ENCODE data around the gene CALN1. TPM values are rescaled to one million over a fixed set of nuclear protein-coding genes. Genes with fewer than 3 reads are reported as not detected.

The CALN1 gene
- total RNA-seq, 1 donor from 2014 or later, result 0.52 TPM

GRCh38 chr7:71768450-71768849 is 643.7 kb downstream of the CALN1 start:
- H3K27me3 ChIP-seq (ENCODE audit: control insufficient read depth in 3 of 3, insufficient read depth in 3 of 3, low read length in 3 of 3), result no peaks in the 10 kb centered on the region
- H3K9me3 ChIP-seq (ENCODE audit: control insufficient read depth in 3 of 3, low read length in 3 of 3), result no peaks in the 10 kb centered on the region
- H3K36me3 ChIP-seq (ENCODE audit: control insufficient read depth in 3 of 3, insufficient read depth in 3 of 3, low read length in 3 of 3), result no peaks in the 10 kb centered on the region
- H3K9ac ChIP-seq (ENCODE audit: low read depth in 1 of 3, low read length in 3 of 3), result no peak overlapping the region
- no peaks in the 10 kb centered on the region for H3K4me1 ChIP-seq (ENCODE audit: control insufficient read depth in 3 of 3, insufficient read depth in 3 of 3, low read length in 3 of 3)
- no peak overlapping the region for H3K27ac ChIP-seq (ENCODE audit: low read depth, low read length)
- H3K4me3 ChIP-seq (ENCODE audit: low read length in 3 of 3), result no peak overlapping the region

- H3K9me3 ChIP-seq (ENCODE audit: control insufficient read depth in 3 of 3, low read length in 3 of 3), result peaks cover 3 to 8% (median 6%) of the 10 kb centered on the region in 3 donors
- no peak overlapping the region for H3K9ac ChIP-seq (ENCODE audit: low read depth in 1 of 3, low read length in 3 of 3)
- no peaks in the 10 kb centered on the region for H3K27me3 ChIP-seq (ENCODE audit: control insufficient read depth in 3 of 3, insufficient read depth in 3 of 3, low read length in 3 of 3)
- H3K4me3 ChIP-seq (ENCODE audit: low read length in 3 of 3), result no peak overlapping the region
- H3K4me1 ChIP-seq (ENCODE audit: control insufficient read depth in 3 of 3, insufficient read depth in 3 of 3, low read length in 3 of 3), result no peaks in the 10 kb centered on the region
- H3K27ac ChIP-seq (ENCODE audit: low read depth, low read length), result no peak overlapping the region
- no peaks in the 10 kb centered on the region for H3K36me3 ChIP-seq (ENCODE audit: control insufficient read depth in 3 of 3, insufficient read depth in 3 of 3, low read length in 3 of 3)
These were observed 646.1 kb downstream of the CALN1 start for GRCh38 chr7:71766016-71766415.

GRCh38 chr7:71761336-71761735 is 650.8 kb downstream of the CALN1 start:
- H3K27ac ChIP-seq (ENCODE audit: low read depth, low read length), result no peak overlapping the region
- H3K27me3 ChIP-seq (ENCODE audit: control insufficient read depth in 3 of 3, insufficient read depth in 3 of 3, low read length in 3 of 3), result no peaks in the 10 kb centered on the region
- no peak overlapping the region for H3K4me3 ChIP-seq (ENCODE audit: low read length in 3 of 3)
- H3K4me1 ChIP-seq (ENCODE audit: control insufficient read depth in 3 of 3, insufficient read depth in 3 of 3, low read length in 3 of 3), result no peaks in the 10 kb centered on the region
- H3K9me3 ChIP-seq (ENCODE audit: control insufficient read depth in 3 of 3, low read length in 3 of 3), result peaks cover 5 to 8% (median 6%) of the 10 kb centered on the region in 3 donors
- no peaks in the 10 kb centered on the region for H3K36me3 ChIP-seq (ENCODE audit: control insufficient read depth in 3 of 3, insufficient read depth in 3 of 3, low read length in 3 of 3)
- H3K9ac ChIP-seq (ENCODE audit: low read depth in 1 of 3, low read length in 3 of 3), result no peak overlapping the region

- H3K36me3 ChIP-seq (ENCODE audit: control insufficient read depth in 3 of 3, insufficient read depth in 3 of 3, low read length in 3 of 3), result no peaks in the 10 kb centered on the region
- no peaks in the 10 kb centered on the region for H3K4me1 ChIP-seq (ENCODE audit: control insufficient read depth in 3 of 3, insufficient read depth in 3 of 3, low read length in 3 of 3)
- no peak overlapping the region for H3K4me3 ChIP-seq (ENCODE audit: low read length in 3 of 3)
- H3K9me3 ChIP-seq (ENCODE audit: control insufficient read depth in 3 of 3, low read length in 3 of 3), result peaks cover 0 to 2% (median 0%) of the 10 kb centered on the region in 3 donors
- H3K27me3 ChIP-seq (ENCODE audit: control insufficient read depth in 3 of 3, insufficient read depth in 3 of 3, low read length in 3 of 3), result peaks cover 5 to 25% (median 10%) of the 10 kb centered on the region in 3 donors
- H3K9ac ChIP-seq (ENCODE audit: low read depth in 1 of 3, low read length in 3 of 3), result no peak overlapping the region
- H3K27ac ChIP-seq (ENCODE audit: low read depth, low read length), result no peak overlapping the region
These were observed 657.3 kb downstream of the CALN1 start for GRCh38 chr7:71754828-71755227.

GRCh38 chr7:71753956-71754664 is 658.0 kb downstream of the CALN1 start:
- no peak overlapping the region for H3K9ac ChIP-seq (ENCODE audit: low read depth in 1 of 3, low read length in 3 of 3)
- H3K4me3 ChIP-seq (ENCODE audit: low read length in 3 of 3), result no peak overlapping the region
- no peak overlapping the region for H3K27ac ChIP-seq (ENCODE audit: low read depth, low read length)
- H3K36me3 ChIP-seq (ENCODE audit: control insufficient read depth in 3 of 3, insufficient read depth in 3 of 3, low read length in 3 of 3), result no peaks in the 10 kb centered on the region
- no peaks in the 10 kb centered on the region for H3K4me1 ChIP-seq (ENCODE audit: control insufficient read depth in 3 of 3, insufficient read depth in 3 of 3, low read length in 3 of 3)
- peaks cover 0 to 2% (median 0%) of the 10 kb centered on the region in 3 donors for H3K9me3 ChIP-seq (ENCODE audit: control insufficient read depth in 3 of 3, low read length in 3 of 3)
- peaks cover 5 to 25% (median 10%) of the 10 kb centered on the region in 3 donors for H3K27me3 ChIP-seq (ENCODE audit: control insufficient read depth in 3 of 3, insufficient read depth in 3 of 3, low read length in 3 of 3)

- H3K27ac ChIP-seq (ENCODE audit: low read depth, low read length), result no peak overlapping the region
- peaks cover 5 to 25% (median 10%) of the 10 kb centered on the region in 3 donors for H3K27me3 ChIP-seq (ENCODE audit: control insufficient read depth in 3 of 3, insufficient read depth in 3 of 3, low read length in 3 of 3)
These were observed 658.9 kb downstream of the CALN1 start for GRCh38 chr7:71753236-71753635.

GRCh38 chr7:71752171-71752935 is 659.8 kb downstream of the CALN1 start:
- H3K4me3 ChIP-seq (ENCODE audit: low read length in 3 of 3), result no peak overlapping the region
- H3K36me3 ChIP-seq (ENCODE audit: control insufficient read depth in 3 of 3, insufficient read depth in 3 of 3, low read length in 3 of 3), result no peaks in the 10 kb centered on the region
- peaks cover 5 to 25% (median 10%) of the 10 kb centered on the region in 3 donors for H3K27me3 ChIP-seq (ENCODE audit: control insufficient read depth in 3 of 3, insufficient read depth in 3 of 3, low read length in 3 of 3)
- H3K9ac ChIP-seq (ENCODE audit: low read depth in 1 of 3, low read length in 3 of 3), result no peak overlapping the region
- H3K4me1 ChIP-seq (ENCODE audit: control insufficient read depth in 3 of 3, insufficient read depth in 3 of 3, low read length in 3 of 3), result no peaks in the 10 kb centered on the region
- peaks cover 0 to 4% (median 1%) of the 10 kb centered on the region in 3 donors for H3K9me3 ChIP-seq (ENCODE audit: control insufficient read depth in 3 of 3, low read length in 3 of 3)
- no peak overlapping the region for H3K27ac ChIP-seq (ENCODE audit: low read depth, low read length)

More at GRCh38 chr7:71753236-71753635, 658.9 kb downstream of the CALN1 start:
- peaks cover 0 to 4% (median 2%) of the 10 kb centered on the region in 3 donors for H3K9me3 ChIP-seq (ENCODE audit: control insufficient read depth in 3 of 3, low read length in 3 of 3)
- no peaks in the 10 kb centered on the region for H3K36me3 ChIP-seq (ENCODE audit: control insufficient read depth in 3 of 3, insufficient read depth in 3 of 3, low read length in 3 of 3)
- no peak overlapping the region for H3K4me3 ChIP-seq (ENCODE audit: low read length in 3 of 3)
- H3K4me1 ChIP-seq (ENCODE audit: control insufficient read depth in 3 of 3, insufficient read depth in 3 of 3, low read length in 3 of 3), result no peaks in the 10 kb centered on the region
- no peak overlapping the region for H3K9ac ChIP-seq (ENCODE audit: low read depth in 1 of 3, low read length in 3 of 3)

- Histone ChIP-seq H3K4me3 (ENCODE audit: low read length in 3 of 3) (no peak overlapping the region), H3K4me1 (ENCODE audit: control insufficient read depth in 3 of 3, insufficient read depth in 3 of 3, low read length in 3 of 3) (no peaks in the 10 kb centered on the region), H3K36me3 (ENCODE audit: control insufficient read depth in 3 of 3, insufficient read depth in 3 of 3, low read length in 3 of 3) (no peaks in the 10 kb centered on the region), H3K27me3 (ENCODE audit: control insufficient read depth in 3 of 3, insufficient read depth in 3 of 3, low read length in 3 of 3) (peaks cover 5 to 25% (median 10%) of the 10 kb centered on the region in 3 donors), H3K9me3 (ENCODE audit: control insufficient read depth in 3 of 3, low read length in 3 of 3) (peaks cover 0 to 4% (median 0%) of the 10 kb centered on the region in 3 donors), H3K9ac (ENCODE audit: low read depth in 1 of 3, low read length in 3 of 3) (no peak overlapping the region), H3K27ac (ENCODE audit: low read depth, low read length) (no peak overlapping the region)
These were observed 661.8 kb downstream of the CALN1 start for GRCh38 chr7:71750290-71750689.

GRCh38 chr7:71746006-71746405 is 666.1 kb downstream of the CALN1 start:
- Histone ChIP-seq H3K36me3 (ENCODE audit: control insufficient read depth in 3 of 3, insufficient read depth in 3 of 3, low read length in 3 of 3) (no peaks in the 10 kb centered on the region), H3K9ac (ENCODE audit: low read depth in 1 of 3, low read length in 3 of 3) (no peak overlapping the region), H3K27ac (ENCODE audit: low read depth, low read length) (no peak overlapping the region), H3K4me3 (ENCODE audit: low read length in 3 of 3) (no peak overlapping the region), H3K27me3 (ENCODE audit: control insufficient read depth in 3 of 3, insufficient read depth in 3 of 3, low read length in 3 of 3) (peaks cover 0 to 3% (median 0%) of the 10 kb centered on the region in 3 donors), H3K9me3 (ENCODE audit: control insufficient read depth in 3 of 3, low read length in 3 of 3) (peaks cover 0 to 4% (median 0%) of the 10 kb centered on the region in 3 donors), H3K4me1 (ENCODE audit: control insufficient read depth in 3 of 3, insufficient read depth in 3 of 3, low read length in 3 of 3) (no peaks in the 10 kb centered on the region)

GRCh38 chr7:71740174-71740560 is 672.0 kb downstream of the CALN1 start:
- no peaks in the 10 kb centered on the region for H3K4me1 ChIP-seq (ENCODE audit: control insufficient read depth in 3 of 3, insufficient read depth in 3 of 3, low read length in 3 of 3)
- peaks cover 0 to 1% (median 0%) of the 10 kb centered on the region in 3 donors for H3K27me3 ChIP-seq (ENCODE audit: control insufficient read depth in 3 of 3, insufficient read depth in 3 of 3, low read length in 3 of 3)
- no peaks in the 10 kb centered on the region for H3K36me3 ChIP-seq (ENCODE audit: control insufficient read depth in 3 of 3, insufficient read depth in 3 of 3, low read length in 3 of 3)
- H3K27ac ChIP-seq (ENCODE audit: low read depth, low read length), result no peak overlapping the region
- no peak overlapping the region for H3K4me3 ChIP-seq (ENCODE audit: low read length in 3 of 3)
- no peak overlapping the region for H3K9ac ChIP-seq (ENCODE audit: low read depth in 1 of 3, low read length in 3 of 3)
- no peaks in the 10 kb centered on the region for H3K9me3 ChIP-seq (ENCODE audit: control insufficient read depth in 3 of 3, low read length in 3 of 3)
